WTC11 (cell line): Measurements from ENCODE around the gene TNNT1. TPM values are rescaled to one million over a fixed set of nuclear protein-coding genes. Genes with fewer than 3 reads are reported as not detected.

ENCODE experiments used
- ATAC-seq: fragments of 200-7000 bp; cut with Tn5 transposase; 2 replicates; pipeline ENCODE4 v1.10.0; 2021; ENCODE audit warnings: mild to moderate bottlenecking, moderate library complexity
- CTCF ChIA-PET: fragments of 300-600 bp; sonication (Branson Sonifier 250); formaldehyde crosslinking; loops from one replicate; lab custom pipeline; 2021; ENCODE audit warnings: antibody characterized with exemption; lab: Charles Lee
- POLR2A ChIA-PET: fragments of 350-600 bp; sonication (Branson Sonifier 250); formaldehyde crosslinking; loops from one replicate; lab custom pipeline; 2021; ENCODE audit warnings: antibody characterized with exemption; lab: Charles Lee
- DNase-seq: peaks from one replicate; pipeline ENCODE4 v3.0.0; 2021; ENCODE audit warnings: low spot score
- H3K27ac Mint-ChIP-seq: 2 replicates; pipeline ENCODE4 v1.8.0; 2021; ENCODE audit warnings: mixed read lengths
- H3K27me3 Mint-ChIP-seq: 2 replicates; pipeline ENCODE4 v1.8.0; 2021; ENCODE audit warnings: low read depth, mild to moderate bottlenecking, moderate library complexity, mixed read lengths
- H3K36me3 Mint-ChIP-seq: 2 replicates; pipeline ENCODE4 v1.8.0; 2021; ENCODE audit warnings: mixed read lengths
- H3K4me1 Mint-ChIP-seq: 2 replicates; pipeline ENCODE4 v1.8.0; 2022; ENCODE audit warnings: mixed read lengths
- H3K4me3 Mint-ChIP-seq: 2 replicates; pipeline ENCODE4 v1.8.0; 2021; ENCODE audit warnings: mild to moderate bottlenecking, moderate library complexity, mixed read lengths
- H3K9me3 Mint-ChIP-seq: 2 replicates; pipeline ENCODE4 v1.8.0; 2021; ENCODE audit warnings: mixed read lengths
- ATF1 ChIP-seq: sonication (generic); formaldehyde crosslinking; IDR thresholded peaks from 2 replicates; pipeline ENCODE4 v1.8.1; 2023; ENCODE audit warnings: mild to moderate bottlenecking, moderate library complexity, missing genetic modification reagents
- FOXK1 ChIP-seq: sonication (generic); formaldehyde crosslinking; IDR thresholded peaks from 2 replicates; pipeline ENCODE4 v1.8.0; 2022; ENCODE audit warnings: mild to moderate bottlenecking, moderate library complexity, missing genetic modification reagents
- MYBL2 ChIP-seq: sonication (generic); formaldehyde crosslinking; IDR thresholded peaks from 2 replicates; pipeline ENCODE4 v1.8.1; 2023; ENCODE audit warnings: mild to moderate bottlenecking, moderate library complexity, missing genetic modification reagents
- OVOL2 ChIP-seq: fragments of 250-450 bp; sonication (Bioruptor Pico); IDR thresholded peaks from 2 replicates; pipeline ENCODE4 v1.9.0; 2021; ENCODE audit warnings: mild to moderate bottlenecking, borderline replicate concordance
- SP1 ChIP-seq: sonication (generic); formaldehyde crosslinking; conservative IDR thresholded peaks from 2 replicates; pipeline ENCODE4 v1.8.1; 2022; ENCODE audit warnings: missing genetic modification reagents
- ZNF423 ChIP-seq: fragments of 250-450 bp; sonication (Bioruptor Pico); IDR thresholded peaks from 2 replicates; pipeline ENCODE4 v2.1.2; 2022; ENCODE audit warnings: mild to moderate bottlenecking, moderate library complexity
- total RNA-seq: library from RNA; stranded (reverse); gene quantifications from 3 replicates; pipeline ENCODE4 v1.2.3, GENCODE V29; 2021
- TF ChIP-seq, protein P1 (sequence below): sonication (generic); formaldehyde crosslinking; IDR thresholded peaks from 2 replicates; pipeline ENCODE4 v1.8.0; 2023; ENCODE audit warnings: missing genetic modification reagents, mild to moderate bottlenecking, borderline replicate concordance
- TF ChIP-seq, protein P2 (sequence below): fragments of 250-450 bp; sonication (Bioruptor Pico); IDR thresholded peaks from 2 replicates; pipeline ENCODE4 v1.9.0; 2021; ENCODE audit warnings: mild to moderate bottlenecking, borderline replicate concordance
- TF ChIP-seq, protein P3 (sequence below): sonication (generic); formaldehyde crosslinking; IDR thresholded peaks from 2 replicates; pipeline ENCODE4 v1.8.1; 2023; ENCODE audit warnings: mild to moderate bottlenecking, missing genetic modification reagents
- TF ChIP-seq, protein P4 (sequence below): fragments of 250-450 bp; sonication (Bioruptor Pico); IDR thresholded peaks from 2 replicates; pipeline ENCODE4 v1.9.0; 2021; ENCODE audit warnings: moderate library complexity, mild to moderate bottlenecking, inconsistent platforms, borderline replicate concordance
- TF ChIP-seq, protein P5 (sequence below): fragments of 250-450 bp; sonication (Bioruptor Pico); IDR thresholded peaks from 2 replicates; pipeline ENCODE4 v1.9.0; 2021; ENCODE audit warnings: mild to moderate bottlenecking
- TF ChIP-seq, protein P6 (sequence below): fragments of 250-450 bp; sonication (Bioruptor Pico); IDR thresholded peaks from 2 replicates; pipeline ENCODE4 v2.1.2; 2022; ENCODE audit warnings: mild to moderate bottlenecking, moderate library complexity

Gene TNNT1
- total RNA-seq, 1 experiment from 2014 or later, result 50.6 TPM

DNA sequence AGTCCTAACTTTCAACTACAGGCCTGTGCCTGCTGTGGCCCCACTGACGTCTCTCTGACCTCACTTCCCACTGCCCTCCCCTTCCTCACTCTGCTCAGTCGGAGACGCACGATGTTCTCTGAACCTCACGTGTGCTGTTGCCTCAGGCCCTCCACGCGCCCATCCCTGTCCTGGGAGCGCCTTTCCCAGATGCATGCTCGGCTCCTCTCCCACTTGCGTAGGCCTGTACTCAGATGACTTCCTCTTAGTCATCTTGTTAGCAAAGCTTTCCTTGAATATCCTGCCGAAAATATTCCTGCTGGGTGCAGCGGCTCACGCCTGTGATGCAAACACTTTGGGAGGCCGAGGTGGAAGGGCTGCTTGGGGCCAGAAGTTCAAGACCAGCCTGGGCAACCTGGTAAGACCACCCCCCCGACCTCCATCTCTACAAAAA, 40.4 kb upstream of the TNNT1 start:
- CTCF ChIA-PET, result no interaction called here
- Mint-ChIP-seq H3K27ac (no peak overlapping the region), H3K4me1 (peaks cover 4% of the 10 kb centered on the region; the same call in 1 of the 2 replicates)
- DNase-seq, result no peak
- TF ChIP-seq ATF1 (CRISPR knock-in tag) (no peak), SP1 (no peak), FOXK1 (CRISPR knock-in tag) (no peak), ZNF423 (no peak), MYBL2 (CRISPR knock-in tag) (no peak), OVOL2 (CRISPR knock-in tag) (no peak)
- TF ChIP-seq, protein P1, sequence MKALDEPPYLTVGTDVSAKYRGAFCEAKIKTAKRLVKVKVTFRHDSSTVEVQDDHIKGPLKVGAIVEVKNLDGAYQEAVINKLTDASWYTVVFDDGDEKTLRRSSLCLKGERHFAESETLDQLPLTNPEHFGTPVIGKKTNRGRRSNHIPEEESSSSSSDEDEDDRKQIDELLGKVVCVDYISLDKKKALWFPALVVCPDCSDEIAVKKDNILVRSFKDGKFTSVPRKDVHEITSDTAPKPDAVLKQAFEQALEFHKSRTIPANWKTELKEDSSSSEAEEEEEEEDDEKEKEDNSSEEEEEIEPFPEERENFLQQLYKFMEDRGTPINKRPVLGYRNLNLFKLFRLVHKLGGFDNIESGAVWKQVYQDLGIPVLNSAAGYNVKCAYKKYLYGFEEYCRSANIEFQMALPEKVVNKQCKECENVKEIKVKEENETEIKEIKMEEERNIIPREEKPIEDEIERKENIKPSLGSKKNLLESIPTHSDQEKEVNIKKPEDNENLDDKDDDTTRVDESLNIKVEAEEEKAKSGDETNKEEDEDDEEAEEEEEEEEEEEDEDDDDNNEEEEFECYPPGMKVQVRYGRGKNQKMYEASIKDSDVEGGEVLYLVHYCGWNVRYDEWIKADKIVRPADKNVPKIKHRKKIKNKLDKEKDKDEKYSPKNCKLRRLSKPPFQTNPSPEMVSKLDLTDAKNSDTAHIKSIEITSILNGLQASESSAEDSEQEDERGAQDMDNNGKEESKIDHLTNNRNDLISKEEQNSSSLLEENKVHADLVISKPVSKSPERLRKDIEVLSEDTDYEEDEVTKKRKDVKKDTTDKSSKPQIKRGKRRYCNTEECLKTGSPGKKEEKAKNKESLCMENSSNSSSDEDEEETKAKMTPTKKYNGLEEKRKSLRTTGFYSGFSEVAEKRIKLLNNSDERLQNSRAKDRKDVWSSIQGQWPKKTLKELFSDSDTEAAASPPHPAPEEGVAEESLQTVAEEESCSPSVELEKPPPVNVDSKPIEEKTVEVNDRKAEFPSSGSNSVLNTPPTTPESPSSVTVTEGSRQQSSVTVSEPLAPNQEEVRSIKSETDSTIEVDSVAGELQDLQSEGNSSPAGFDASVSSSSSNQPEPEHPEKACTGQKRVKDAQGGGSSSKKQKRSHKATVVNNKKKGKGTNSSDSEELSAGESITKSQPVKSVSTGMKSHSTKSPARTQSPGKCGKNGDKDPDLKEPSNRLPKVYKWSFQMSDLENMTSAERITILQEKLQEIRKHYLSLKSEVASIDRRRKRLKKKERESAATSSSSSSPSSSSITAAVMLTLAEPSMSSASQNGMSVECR (CRISPR knock-in tag), result no peak
- TF ChIP-seq, protein P2, sequence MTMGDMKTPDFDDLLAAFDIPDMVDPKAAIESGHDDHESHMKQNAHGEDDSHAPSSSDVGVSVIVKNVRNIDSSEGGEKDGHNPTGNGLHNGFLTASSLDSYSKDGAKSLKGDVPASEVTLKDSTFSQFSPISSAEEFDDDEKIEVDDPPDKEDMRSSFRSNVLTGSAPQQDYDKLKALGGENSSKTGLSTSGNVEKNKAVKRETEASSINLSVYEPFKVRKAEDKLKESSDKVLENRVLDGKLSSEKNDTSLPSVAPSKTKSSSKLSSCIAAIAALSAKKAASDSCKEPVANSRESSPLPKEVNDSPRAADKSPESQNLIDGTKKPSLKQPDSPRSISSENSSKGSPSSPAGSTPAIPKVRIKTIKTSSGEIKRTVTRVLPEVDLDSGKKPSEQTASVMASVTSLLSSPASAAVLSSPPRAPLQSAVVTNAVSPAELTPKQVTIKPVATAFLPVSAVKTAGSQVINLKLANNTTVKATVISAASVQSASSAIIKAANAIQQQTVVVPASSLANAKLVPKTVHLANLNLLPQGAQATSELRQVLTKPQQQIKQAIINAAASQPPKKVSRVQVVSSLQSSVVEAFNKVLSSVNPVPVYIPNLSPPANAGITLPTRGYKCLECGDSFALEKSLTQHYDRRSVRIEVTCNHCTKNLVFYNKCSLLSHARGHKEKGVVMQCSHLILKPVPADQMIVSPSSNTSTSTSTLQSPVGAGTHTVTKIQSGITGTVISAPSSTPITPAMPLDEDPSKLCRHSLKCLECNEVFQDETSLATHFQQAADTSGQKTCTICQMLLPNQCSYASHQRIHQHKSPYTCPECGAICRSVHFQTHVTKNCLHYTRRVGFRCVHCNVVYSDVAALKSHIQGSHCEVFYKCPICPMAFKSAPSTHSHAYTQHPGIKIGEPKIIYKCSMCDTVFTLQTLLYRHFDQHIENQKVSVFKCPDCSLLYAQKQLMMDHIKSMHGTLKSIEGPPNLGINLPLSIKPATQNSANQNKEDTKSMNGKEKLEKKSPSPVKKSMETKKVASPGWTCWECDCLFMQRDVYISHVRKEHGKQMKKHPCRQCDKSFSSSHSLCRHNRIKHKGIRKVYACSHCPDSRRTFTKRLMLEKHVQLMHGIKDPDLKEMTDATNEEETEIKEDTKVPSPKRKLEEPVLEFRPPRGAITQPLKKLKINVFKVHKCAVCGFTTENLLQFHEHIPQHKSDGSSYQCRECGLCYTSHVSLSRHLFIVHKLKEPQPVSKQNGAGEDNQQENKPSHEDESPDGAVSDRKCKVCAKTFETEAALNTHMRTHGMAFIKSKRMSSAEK (CRISPR knock-in tag), result no peak
- TF ChIP-seq, protein P3, sequence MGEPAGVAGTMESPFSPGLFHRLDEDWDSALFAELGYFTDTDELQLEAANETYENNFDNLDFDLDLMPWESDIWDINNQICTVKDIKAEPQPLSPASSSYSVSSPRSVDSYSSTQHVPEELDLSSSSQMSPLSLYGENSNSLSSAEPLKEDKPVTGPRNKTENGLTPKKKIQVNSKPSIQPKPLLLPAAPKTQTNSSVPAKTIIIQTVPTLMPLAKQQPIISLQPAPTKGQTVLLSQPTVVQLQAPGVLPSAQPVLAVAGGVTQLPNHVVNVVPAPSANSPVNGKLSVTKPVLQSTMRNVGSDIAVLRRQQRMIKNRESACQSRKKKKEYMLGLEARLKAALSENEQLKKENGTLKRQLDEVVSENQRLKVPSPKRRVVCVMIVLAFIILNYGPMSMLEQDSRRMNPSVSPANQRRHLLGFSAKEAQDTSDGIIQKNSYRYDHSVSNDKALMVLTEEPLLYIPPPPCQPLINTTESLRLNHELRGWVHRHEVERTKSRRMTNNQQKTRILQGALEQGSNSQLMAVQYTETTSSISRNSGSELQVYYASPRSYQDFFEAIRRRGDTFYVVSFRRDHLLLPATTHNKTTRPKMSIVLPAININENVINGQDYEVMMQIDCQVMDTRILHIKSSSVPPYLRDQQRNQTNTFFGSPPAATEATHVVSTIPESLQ, result no peak
- TF ChIP-seq, protein P4, sequence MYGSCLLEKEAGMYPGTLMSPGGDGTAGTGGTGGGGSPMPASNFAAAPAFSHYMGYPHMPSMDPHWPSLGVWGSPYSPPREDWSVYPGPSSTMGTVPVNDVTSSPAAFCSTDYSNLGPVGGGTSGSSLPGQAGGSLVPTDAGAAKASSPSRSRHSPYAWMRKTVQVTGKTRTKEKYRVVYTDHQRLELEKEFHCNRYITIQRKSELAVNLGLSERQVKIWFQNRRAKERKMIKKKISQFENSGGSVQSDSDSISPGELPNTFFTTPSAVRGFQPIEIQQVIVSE (CRISPR knock-in tag), result no peak
- TF ChIP-seq, protein P5, sequence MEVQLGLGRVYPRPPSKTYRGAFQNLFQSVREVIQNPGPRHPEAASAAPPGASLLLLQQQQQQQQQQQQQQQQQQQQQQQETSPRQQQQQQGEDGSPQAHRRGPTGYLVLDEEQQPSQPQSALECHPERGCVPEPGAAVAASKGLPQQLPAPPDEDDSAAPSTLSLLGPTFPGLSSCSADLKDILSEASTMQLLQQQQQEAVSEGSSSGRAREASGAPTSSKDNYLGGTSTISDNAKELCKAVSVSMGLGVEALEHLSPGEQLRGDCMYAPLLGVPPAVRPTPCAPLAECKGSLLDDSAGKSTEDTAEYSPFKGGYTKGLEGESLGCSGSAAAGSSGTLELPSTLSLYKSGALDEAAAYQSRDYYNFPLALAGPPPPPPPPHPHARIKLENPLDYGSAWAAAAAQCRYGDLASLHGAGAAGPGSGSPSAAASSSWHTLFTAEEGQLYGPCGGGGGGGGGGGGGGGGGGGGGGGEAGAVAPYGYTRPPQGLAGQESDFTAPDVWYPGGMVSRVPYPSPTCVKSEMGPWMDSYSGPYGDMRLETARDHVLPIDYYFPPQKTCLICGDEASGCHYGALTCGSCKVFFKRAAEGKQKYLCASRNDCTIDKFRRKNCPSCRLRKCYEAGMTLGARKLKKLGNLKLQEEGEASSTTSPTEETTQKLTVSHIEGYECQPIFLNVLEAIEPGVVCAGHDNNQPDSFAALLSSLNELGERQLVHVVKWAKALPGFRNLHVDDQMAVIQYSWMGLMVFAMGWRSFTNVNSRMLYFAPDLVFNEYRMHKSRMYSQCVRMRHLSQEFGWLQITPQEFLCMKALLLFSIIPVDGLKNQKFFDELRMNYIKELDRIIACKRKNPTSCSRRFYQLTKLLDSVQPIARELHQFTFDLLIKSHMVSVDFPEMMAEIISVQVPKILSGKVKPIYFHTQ (CRISPR knock-in tag), result no peak
- TF ChIP-seq, protein P6, sequence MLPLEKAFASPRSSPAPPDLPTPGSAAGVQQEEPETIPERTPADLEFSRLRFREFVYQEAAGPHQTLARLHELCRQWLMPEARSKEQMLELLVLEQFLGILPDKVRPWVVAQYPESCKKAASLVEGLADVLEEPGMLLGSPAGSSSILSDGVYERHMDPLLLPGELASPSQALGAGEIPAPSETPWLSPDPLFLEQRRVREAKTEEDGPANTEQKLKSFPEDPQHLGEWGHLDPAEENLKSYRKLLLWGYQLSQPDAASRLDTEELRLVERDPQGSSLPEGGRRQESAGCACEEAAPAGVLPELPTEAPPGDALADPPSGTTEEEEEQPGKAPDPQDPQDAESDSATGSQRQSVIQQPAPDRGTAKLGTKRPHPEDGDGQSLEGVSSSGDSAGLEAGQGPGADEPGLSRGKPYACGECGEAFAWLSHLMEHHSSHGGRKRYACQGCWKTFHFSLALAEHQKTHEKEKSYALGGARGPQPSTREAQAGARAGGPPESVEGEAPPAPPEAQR, result no peak
- TF ChIP-seq, all 79 proteins: peak for 0
- H3K4me3 Mint-ChIP-seq, result no peak overlapping the region
- ATAC-seq, result no peak
- H3K27me3 Mint-ChIP-seq, result peaks cover 51% of the 10 kb centered on the region
- no peaks in the 10 kb centered on the region for H3K9me3 Mint-ChIP-seq
- POLR2A ChIA-PET, result no interaction called here
- no peaks in the 10 kb centered on the region for H3K36me3 Mint-ChIP-seq
